ENCODE data around the gene FAM193A.

GRCh38 chr4:2512396-2513135 is 23.9 kb upstream of the FAM193A start:
- TF ChIP-seq CTCF (IDR thresholded peaks at IDR 0.05) (no peak), POLR2A (IDR thresholded peaks at IDR 0.05) (no peak)
